ENCODE measurements around the gene RCN2.

DNA sequence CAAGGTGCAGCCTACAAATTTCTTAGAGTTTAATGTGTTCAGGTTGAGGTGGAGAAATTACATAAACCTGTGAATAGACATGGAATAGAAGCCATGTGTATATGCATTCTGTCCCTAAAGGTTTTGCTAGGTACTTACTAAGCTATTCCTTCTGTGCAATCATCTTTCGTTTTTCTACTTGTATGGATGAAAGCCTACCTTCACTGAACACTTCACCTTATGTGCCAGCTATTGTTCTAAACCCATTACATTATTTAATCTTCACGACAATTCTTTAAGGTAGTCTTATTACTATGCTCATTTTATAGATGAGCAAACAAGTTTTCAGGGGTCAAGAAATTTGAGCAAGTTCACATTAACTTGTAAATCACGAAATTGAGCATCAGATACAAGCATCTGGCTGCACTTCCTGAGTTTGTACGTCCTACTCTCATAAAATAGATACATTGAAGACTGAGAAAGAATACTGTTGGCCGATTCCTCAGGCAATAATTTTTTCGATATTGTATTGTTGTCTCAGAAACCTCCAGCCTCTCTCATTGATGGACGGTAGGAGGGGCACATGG is 635 bp upstream of the RCN2 start:
- TF ChIP-seq, protein P1, sequence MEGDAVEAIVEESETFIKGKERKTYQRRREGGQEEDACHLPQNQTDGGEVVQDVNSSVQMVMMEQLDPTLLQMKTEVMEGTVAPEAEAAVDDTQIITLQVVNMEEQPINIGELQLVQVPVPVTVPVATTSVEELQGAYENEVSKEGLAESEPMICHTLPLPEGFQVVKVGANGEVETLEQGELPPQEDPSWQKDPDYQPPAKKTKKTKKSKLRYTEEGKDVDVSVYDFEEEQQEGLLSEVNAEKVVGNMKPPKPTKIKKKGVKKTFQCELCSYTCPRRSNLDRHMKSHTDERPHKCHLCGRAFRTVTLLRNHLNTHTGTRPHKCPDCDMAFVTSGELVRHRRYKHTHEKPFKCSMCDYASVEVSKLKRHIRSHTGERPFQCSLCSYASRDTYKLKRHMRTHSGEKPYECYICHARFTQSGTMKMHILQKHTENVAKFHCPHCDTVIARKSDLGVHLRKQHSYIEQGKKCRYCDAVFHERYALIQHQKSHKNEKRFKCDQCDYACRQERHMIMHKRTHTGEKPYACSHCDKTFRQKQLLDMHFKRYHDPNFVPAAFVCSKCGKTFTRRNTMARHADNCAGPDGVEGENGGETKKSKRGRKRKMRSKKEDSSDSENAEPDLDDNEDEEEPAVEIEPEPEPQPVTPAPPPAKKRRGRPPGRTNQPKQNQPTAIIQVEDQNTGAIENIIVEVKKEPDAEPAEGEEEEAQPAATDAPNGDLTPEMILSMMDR (IDR thresholded peaks at IDR 0.05; ENCODE audit: control extremely low read depth in 1 of 3, insufficient read depth in 1 of 3, low read depth in 1 of 3, low read length in 3 of 3): no peak
- no peak for TF ChIP-seq POLR2A (IDR thresholded peaks at IDR 0.05; ENCODE audit: control extremely low read depth in 1 of 2, low read depth in 2 of 2, low read length in 2 of 2)

Data from H1 (cell line).